ENCODE measurements around the gene TAF15. TPM values are rescaled to one million over a fixed set of nuclear protein-coding genes. Genes with fewer than 3 reads are reported as not detected.

TAF15 gene
- total RNA-seq, 1 donor from 2014 or later, result 73.9 TPM

GRCh38 chr17:35786941-35787432 lies 22.3 kb upstream of the TAF15 start:
- no peak for DNase-seq (ENCODE audit: extremely low read depth, low read depth, low spot score)

DNA sequence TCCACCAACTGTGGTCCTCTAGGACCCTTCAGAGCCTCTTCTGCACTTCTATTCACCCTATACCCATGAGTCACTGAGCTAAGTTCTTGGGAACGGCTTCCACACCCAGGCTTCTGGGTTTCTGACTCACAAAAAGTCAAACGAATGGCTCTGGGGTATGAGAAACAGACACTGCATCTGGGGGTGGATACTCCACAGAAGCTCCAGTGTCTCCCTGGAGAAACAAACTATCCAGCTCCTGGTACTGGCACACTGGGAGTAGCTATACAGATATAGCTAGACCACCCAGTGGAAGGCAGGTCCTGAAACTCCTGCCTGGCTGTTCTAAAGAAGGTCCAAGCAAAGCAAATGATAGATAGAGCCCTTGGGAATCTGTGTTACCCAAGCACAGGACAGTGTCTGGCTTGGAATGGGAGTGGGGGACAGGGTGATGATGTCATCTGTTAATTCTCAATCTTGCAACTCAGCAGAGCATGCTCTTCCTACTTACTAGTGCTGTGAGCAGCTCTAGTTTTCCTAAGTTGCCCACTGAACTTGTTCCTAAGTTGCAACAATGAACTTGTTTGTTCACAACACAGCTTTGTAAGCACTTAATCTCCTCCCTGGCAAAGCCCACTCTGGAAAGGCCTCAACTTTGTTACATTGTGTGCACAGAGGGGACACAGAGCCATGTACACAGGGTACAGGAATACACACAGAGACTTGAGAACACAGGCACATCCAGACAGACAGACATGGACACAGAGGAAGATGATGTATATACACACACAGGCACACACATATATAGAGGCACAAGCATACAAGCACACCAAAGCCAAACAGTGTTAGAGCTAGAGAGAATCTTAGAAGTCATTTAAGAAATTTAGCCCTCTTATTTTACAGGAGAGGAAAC lies 20.6 kb upstream of the TAF15 start:
- no peak for DNase-seq (ENCODE audit: extremely low read depth, low read depth, low spot score)

GRCh38 chr17:35790841-35791240 lies 18.4 kb upstream of the TAF15 start:
- DNase-seq (ENCODE audit: extremely low read depth, low read depth, low spot score), result no peak

GRCh38 chr17:35791681-35792350 lies 17.5 kb upstream of the TAF15 start:
- no peak for DNase-seq (ENCODE audit: extremely low read depth, low read depth, low spot score)

GRCh38 chr17:35793257-35793656 lies 16.0 kb upstream of the TAF15 start:
- no peak for DNase-seq (ENCODE audit: extremely low read depth, low read depth, low spot score)

- DNase-seq (ENCODE audit: extremely low read depth, low read depth, low spot score), result no peak
Observed at GRCh38 chr17:35795007-35795870, 14.0 kb upstream of the TAF15 start, which contains the start of gene MMP28. MMP28 (minus strand) TSS chr17:35795641; CDS start chr17:35795377, 264 bp downstream.

DNA sequence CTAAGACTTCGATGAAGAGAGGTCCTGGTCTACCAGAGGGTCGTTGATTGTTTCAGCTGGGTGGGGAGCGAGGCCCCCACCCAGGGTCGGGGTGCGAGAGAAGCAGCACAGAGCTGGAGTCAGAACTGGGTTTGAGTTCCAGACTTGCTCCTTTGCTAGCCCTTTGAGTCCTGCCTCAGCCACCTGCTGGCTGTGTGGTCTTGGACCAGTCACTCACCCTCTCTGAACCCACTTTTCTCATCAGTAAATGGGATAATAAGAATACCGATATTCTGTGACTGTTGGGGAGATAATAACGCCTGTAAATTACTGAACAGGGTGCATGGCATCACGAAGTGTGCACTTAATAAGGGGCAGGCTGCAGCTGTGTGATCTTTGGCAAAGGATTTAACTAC lies 13.4 kb upstream of the TAF15 start:
- no peak for DNase-seq (ENCODE audit: extremely low read depth, low read depth, low spot score)

GRCh38 chr17:35796942-35797341 lies 12.3 kb upstream of the TAF15 start:
- DNase-seq (ENCODE audit: extremely low read depth, low read depth, low spot score), result no peak

- no peak for DNase-seq (ENCODE audit: extremely low read depth, low read depth, low spot score)
Observed at GRCh38 chr17:35797370-35797769, 11.9 kb upstream of the TAF15 start.

GRCh38 chr17:35797918-35798317 lies 11.4 kb upstream of the TAF15 start:
- no peak for DNase-seq (ENCODE audit: extremely low read depth, low read depth, low spot score)

GRCh38 chr17:35799942-35800341 lies 9.3 kb upstream of the TAF15 start:
- no peak for DNase-seq (ENCODE audit: extremely low read depth, low read depth, low spot score)

- DNase-seq (ENCODE audit: extremely low read depth, low read depth, low spot score), result peak; percentile 96
Observed at GRCh38 chr17:35801583-35802224, 7.6 kb upstream of the TAF15 start.

- peak; percentile 86 for DNase-seq (ENCODE audit: extremely low read depth, low read depth, low spot score)
Observed at GRCh38 chr17:35804658-35805192, 4.6 kb upstream of the TAF15 start.

DNA sequence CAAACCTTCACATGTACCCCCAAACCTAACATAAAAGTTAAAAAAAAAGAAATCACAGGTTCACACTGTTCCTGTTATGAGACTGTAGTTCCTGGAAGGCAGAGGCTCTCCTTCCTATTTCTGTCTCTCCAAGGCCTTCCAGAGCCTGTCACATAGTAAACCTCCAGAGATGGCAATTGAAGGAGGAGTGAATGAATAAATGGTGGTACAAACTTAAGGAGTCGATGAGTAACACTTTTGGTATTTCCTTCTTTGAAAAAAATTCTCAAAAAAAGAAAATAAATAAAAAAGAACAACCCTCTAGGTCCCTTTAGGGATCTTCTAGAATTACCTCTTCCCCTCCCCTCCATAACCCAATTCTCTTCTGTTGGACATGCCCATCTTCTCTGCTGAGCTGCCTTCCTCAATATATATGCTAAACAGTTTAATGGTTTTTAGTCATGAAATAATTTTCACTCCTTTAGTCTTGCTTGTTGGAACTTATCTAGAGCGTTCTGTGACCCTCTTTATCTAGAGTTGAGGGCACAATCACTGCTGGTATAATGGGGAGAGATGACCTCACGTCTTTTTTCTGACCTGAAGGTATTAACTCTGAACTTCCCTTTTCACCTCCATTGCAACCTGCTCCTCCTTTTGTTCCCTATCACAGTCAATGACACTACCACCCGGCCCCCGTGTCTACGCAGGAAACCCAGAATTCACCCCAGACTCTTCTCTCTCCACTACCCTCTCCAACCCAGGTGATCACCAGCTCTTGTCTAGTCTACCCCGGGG lies 1.7 kb upstream of the TAF15 start:
- no peak for DNase-seq (ENCODE audit: extremely low read depth, low read depth, low spot score)

GRCh38 chr17:35808240-35808961 lies 883 bp upstream of the TAF15 start:
- no peak for DNase-seq (ENCODE audit: extremely low read depth, low read depth, low spot score)

- no peak for DNase-seq (ENCODE audit: extremely low read depth, low read depth, low spot score)
Observed at GRCh38 chr17:35809855-35810461, 674 bp downstream of the TAF15 start.

- DNase-seq (ENCODE audit: extremely low read depth, low read depth, low spot score), result no peak
Observed at GRCh38 chr17:35811759-35812158, 2.5 kb downstream of the TAF15 start.

DNA sequence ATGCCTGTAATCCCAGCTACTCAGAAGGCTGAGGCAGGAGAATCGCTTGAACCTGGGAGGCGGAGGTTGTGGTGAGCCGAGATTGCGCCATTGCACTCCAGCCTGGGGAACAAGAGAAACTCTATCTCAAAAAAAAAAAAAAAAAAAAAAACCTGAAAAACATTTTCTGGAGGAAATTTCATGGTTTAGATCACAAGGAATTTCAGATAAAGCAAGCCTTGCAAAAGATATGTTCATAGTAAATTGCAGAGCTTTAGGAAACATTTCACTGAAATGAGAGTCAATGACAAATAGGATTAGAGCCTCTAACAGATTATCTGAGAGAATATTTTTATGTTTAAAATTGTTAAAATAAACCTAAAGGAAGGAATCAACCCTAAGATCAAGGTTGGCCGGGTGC lies 3.2 kb downstream of the TAF15 start:
- no peak for DNase-seq (ENCODE audit: extremely low read depth, low read depth, low spot score)
